ENCODE measurements around the gene MYORG. TPM values are rescaled to one million over a fixed set of nuclear protein-coding genes. Genes with fewer than 3 reads are reported as not detected.

Gene MYORG
- total RNA-seq: 14.2 and 15.2 TPM in 2 replicates

- DNase-seq (ENCODE audit: extremely low read depth, low read depth, low spot score): no peak
Measured at GRCh38 chr9:34376596-34377403, at the start of gene MYORG. MYORG (minus strand) TSS chr9:34376898; CDS start chr9:34372943, 3,955 bp downstream.

- DNase-seq (ENCODE audit: extremely low read depth, low read depth, low spot score): no peak
Measured at GRCh38 chr9:34419716-34420504, 43.2 kb upstream of the MYORG start.

DNA sequence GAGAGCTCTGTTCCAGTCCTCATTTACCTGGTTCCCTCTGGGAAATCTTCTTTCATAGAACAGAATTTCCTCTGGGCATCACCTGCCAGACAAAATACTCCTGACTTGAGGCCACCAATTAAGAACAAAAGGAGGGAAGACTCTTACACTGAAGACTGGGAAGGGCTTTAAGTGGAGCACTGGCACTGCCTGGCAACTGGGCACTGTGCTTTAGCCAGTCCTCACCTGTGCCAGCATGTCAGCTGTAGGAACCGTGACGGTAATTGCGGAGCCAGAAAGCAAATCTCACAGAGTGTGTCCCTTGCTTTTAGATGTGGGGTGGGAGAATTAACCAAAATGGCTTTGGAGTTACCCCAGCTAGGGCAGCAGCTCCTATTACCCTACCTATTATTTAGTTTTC is 41.0 kb upstream of the MYORG start:
- DNase-seq (ENCODE audit: extremely low read depth, low read depth, low spot score): no peak

- DNase-seq (ENCODE audit: extremely low read depth, low read depth, low spot score): no peak
Measured at GRCh38 chr9:34413231-34413852, 36.6 kb upstream of the MYORG start.

GRCh38 chr9:34412336-34412735 is 35.6 kb upstream of the MYORG start:
- no peak for DNase-seq (ENCODE audit: extremely low read depth, low read depth, low spot score)

DNA sequence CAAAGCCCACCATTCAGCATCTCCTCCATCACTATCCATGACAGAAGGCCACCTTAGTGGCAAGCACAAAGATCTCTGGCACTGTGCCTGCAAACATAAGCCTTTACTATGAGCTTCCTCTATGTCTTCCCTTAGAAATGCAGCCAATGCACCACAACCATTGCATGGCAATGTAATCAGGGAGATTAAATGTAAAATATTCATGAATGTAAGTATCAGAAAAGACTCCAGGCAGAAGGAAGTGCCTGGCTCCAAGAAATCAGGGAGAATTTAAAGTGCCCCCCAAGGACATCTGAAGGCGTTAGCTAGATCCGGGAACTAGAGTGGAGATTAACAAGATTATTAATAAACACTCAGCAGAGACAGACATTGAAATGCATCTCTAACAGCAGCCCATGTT is 32.5 kb upstream of the MYORG start:
- no peak for DNase-seq (ENCODE audit: extremely low read depth, low read depth, low spot score)

GRCh38 chr9:34408173-34408572 is 31.5 kb upstream of the MYORG start:
- no peak for DNase-seq (ENCODE audit: extremely low read depth, low read depth, low spot score)

DNA sequence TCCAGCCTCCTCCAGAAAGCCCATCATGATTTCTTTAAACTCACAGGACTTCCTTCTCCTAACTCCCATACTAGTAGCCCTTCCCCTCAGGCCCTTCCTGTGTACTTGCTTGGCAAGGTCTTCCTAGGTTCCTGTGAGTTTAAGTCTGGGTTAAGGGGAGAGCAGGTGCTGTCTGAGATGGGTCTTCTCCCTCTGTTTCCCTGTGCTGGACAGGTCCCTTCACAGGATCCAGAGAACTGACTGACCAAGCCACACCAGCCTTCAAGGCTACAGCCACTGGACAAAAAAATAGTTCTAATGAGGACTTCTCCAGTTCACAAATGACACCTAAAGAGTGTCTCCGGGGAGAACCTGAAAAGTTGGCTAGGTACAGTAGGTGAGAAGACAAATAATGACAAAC is 29.5 kb upstream of the MYORG start:
- DNase-seq (ENCODE audit: extremely low read depth, low read depth, low spot score): no peak

DNA sequence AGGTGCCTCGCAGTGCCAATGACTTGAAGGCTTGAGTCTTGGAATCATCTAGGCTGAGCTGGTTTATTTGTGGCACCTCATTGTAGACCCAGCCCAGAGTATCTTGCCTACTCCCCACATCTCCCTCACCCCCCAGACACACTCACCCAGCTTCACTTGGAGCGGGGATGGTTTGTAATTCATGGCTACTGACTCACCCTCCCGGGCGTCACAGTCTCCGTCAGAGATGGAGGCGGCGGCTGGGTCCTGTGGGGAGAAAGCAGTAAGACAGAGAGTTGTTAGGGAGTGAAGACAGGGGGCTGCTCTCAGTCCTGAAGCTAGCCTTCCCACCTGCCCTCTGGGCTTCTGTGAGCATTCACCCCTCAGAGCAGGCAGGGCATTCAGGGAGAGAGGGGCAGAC is 29.0 kb upstream of the MYORG start:
- DNase-seq (ENCODE audit: extremely low read depth, low read depth, low spot score): no peak

DNA sequence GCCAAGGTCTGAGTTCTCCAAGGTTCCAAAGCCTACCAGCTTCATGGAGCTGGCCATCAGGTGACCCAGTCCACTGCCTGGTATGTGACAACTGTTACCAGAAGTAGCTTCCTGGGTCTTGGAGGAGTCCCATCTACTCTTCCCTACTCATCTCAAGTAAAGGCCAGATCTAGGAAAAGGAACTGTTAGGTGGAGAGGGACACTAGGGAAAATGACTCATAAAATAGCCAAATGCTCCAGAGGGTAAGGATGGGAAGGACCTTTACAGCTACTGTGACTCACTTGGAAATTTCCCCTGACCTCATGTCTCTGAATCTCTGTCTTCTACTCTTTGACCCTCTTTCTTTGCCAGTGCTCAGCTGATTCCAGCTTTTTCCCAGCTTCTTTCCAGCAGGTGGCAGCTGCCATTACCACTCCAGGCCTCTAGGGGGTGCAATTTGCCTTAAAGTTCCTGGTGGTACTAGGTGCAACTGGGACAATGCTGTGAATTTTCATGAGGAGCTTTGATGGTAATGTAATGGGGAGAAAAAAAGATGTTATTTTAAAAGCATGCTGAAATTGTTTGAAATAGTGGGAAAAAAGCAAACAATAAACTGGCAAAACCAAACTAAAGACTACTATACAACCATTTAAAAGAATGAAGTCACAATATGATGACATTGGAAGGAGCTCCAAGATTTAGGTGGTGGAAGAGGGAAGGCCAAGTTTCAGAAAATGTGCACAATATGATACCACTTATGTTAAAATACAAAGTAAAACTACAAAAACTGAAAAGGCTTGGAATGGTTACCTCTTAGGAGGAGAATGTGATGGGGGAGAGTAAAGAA is 27.1 kb upstream of the MYORG start:
- peak; percentile 57 for DNase-seq (ENCODE audit: extremely low read depth, low read depth, low spot score)

GRCh38 chr9:34400686-34401602 is 24.2 kb upstream of the MYORG start:
- no peak for DNase-seq (ENCODE audit: extremely low read depth, low read depth, low spot score)

- no peak for DNase-seq (ENCODE audit: extremely low read depth, low read depth, low spot score)
Measured at GRCh38 chr9:34400275-34400674, 23.6 kb upstream of the MYORG start.

DNA sequence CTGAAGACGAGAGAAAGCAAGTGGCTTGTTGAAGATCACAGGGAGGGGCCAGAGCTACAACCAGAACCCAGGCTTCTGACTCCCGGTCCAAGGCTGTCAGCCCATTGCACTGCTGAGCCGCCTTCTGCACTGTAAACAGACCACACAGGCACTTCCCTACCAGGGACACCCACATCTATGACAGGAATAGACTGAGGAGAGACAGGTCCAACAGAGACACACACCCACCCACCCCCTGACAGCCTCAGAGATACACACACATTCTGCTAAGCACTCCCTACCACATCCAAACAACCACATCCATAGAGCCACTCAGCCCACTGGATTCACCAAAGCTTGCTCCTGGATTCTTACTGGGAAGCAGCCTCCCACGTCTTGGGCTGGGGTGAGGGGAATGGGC is 23.0 kb upstream of the MYORG start:
- DNase-seq (ENCODE audit: extremely low read depth, low read depth, low spot score): no peak

GRCh38 chr9:34398875-34399274 is 22.2 kb upstream of the MYORG start:
- no peak for DNase-seq (ENCODE audit: extremely low read depth, low read depth, low spot score)

- DNase-seq (ENCODE audit: extremely low read depth, low read depth, low spot score): no peak
Measured at GRCh38 chr9:34396276-34397214, 19.8 kb upstream of the MYORG start.

- DNase-seq (ENCODE audit: extremely low read depth, low read depth, low spot score): no peak
Measured at GRCh38 chr9:34392511-34392910, 15.8 kb upstream of the MYORG start.

DNA sequence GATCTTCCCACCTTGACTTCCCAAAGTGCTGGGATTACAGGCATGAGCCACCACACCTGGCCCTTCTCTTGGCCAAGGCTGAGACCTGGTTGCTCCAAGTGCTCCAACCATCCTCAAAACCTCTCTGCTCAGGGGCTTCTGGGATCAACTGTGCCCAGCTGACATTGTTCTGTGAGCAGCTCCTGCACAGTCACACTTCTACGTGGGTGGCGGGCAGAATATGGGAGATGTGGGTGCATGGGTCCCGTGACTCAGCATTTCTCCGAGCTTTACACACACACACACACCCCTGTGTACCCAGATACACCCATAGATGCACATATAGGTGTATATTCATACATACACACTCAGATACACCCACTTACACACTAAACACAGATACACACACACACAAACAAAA is 10.5 kb upstream of the MYORG start:
- no peak for DNase-seq (ENCODE audit: extremely low read depth, low read depth, low spot score)

DNA sequence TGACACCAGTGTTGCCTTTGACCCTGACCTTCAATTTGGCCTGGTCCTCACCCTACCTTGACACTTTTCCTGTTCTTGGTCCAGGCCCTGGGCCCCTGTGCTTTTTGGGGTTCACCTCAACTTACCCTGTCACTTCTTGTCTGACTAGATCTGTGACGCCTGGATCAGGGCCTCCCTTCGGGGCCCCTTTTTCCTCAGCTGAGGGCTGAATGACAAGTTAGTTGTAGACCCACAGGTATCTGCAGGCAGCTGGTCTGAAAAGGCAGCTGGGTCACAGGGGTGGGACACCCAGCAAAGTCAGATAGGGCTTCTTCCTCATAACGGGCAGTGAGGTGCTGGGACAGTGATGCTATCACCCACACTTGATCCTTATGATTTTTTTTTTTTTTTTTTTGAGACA is 10.0 kb upstream of the MYORG start:
- DNase-seq (ENCODE audit: extremely low read depth, low read depth, low spot score): no peak

Measured in glomerular endothelial cell (primary cell).